ENCODE measurements around the gene DGCR6. TPM values are rescaled to one million over a fixed set of nuclear protein-coding genes. Genes with fewer than 3 reads are reported as not detected.
"Not testable (repeated sequence)": the region's sequence is repeated elsewhere in the genome, so short reads cannot be mapped to it uniquely, and the experiment has no call there.

Gene DGCR6
- total RNA-seq, 1 experiment from 2014 or later, result 1.8 TPM

DNA sequence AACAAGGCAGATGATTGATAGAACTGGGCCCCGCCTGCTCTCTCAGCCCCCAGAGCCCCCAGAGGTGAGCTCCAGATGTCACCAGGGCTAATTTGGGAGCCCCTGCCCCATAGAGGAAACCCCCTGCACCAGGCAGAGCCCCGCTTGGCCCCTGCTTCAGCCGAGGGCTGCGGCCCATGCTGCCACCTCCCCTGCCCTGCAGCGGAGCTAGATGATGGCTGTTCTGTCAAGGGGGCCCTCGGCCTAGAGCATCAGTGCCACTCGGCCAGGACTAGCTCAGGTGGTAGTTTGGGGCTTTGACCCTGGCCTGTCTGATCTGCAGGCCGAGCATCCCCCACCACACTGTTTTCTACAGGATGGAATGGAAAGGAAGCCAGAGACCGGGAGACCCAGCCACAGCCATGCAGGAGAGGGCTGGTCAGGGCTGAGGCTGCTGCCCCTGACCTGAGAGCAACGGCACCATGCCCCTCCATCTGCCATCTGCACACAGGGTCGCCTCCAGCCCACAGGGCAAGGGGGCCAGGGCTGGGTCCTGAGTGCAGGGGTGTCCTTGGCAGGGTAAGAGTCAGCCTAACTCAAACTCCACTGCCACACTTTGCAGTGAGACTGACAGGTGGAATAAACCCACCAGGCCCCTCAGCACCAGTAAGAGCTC lies 54.2 kb downstream of the DGCR6 start:
- not testable (repeated sequence) for H3K36me3 Mint-ChIP-seq (ENCODE audit: insufficient read depth in 1 of 3, low read depth in 3 of 3); H3K14ac ChIP-seq (ENCODE audit: insufficient read depth, low read length)
- no CpG with 5 or more reads among the region's 11 CpGs for WGBS (ENCODE audit: extremely low coverage, insufficient read length, low lambda C conversion rate)

DNA sequence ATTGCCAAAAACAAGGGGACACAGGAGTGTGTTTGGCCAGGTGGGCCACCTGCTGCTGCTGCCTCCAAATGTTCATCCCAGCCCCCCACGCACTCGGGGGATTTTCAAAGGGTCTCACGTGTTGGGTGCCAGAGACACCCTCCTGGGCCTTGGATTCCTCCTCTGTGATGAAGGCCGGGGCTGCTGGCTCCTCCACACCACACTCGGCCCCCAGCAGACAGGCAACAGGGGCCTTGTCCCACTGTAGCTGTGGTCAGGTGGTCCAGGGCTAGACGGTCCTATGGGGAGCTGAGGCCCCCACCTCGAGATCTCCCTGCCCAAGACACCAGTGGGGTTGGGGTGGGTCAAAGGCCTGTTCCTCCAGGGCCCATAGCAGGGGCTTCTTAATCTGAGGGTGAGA lies 55.1 kb downstream of the DGCR6 start:
- H3K36me3 Mint-ChIP-seq (ENCODE audit: insufficient read depth in 1 of 3, low read depth in 3 of 3); H3K79me1 ChIP-seq (ENCODE audit: insufficient read depth, low read depth, low read length, poor library complexity, severe bottlenecking); H4K91ac ChIP-seq (ENCODE audit: insufficient read length, low read depth, low read length); H2BK15ac ChIP-seq (ENCODE audit: low read depth, low read length); H4K20me1 ChIP-seq (ENCODE audit: control insufficient read depth, insufficient read depth, insufficient read length); H3T11ph ChIP-seq (ENCODE audit: low read length); H4K5ac ChIP-seq (ENCODE audit: insufficient read length, low read depth, low read length); H2BK20ac ChIP-seq (ENCODE audit: low read depth, low read length, poor library complexity, severe bottlenecking); H2AFZ ChIP-seq (ENCODE audit: low read length); H3K56ac ChIP-seq (ENCODE audit: insufficient read length, low read depth, low read length); H3K4me3 Mint-ChIP-seq; H3K9me3 ChIP-seq (ENCODE audit: control insufficient read depth, low read depth, low read length); DNase-seq; H3K4ac ChIP-seq (ENCODE audit: low read depth, low read length); H2BK120ac ChIP-seq (ENCODE audit: low read depth, low read length, poor library complexity, severe bottlenecking); H3K27ac ChIP-seq (ENCODE audit: insufficient read length, low read depth, low read length); H2AK5ac ChIP-seq (ENCODE audit: insufficient read length, low read length); H3K23me2 ChIP-seq (ENCODE audit: insufficient read length, low read depth, low read length, poor library complexity, severe bottlenecking); H3K9ac ChIP-seq (ENCODE audit: extremely low read depth, insufficient read length, low read length); H3K18ac ChIP-seq (ENCODE audit: insufficient read length, low read depth, low read length); H3K27me3 ChIP-seq (ENCODE audit: insufficient read depth, low read length); H3K4me2 ChIP-seq (ENCODE audit: insufficient read depth, insufficient read length, low read length); H3K9me3 Mint-ChIP-seq; H2BK12ac ChIP-seq (ENCODE audit: insufficient read length, low read depth, low read length); H3K27me3 Mint-ChIP-seq (ENCODE audit: low read depth); H3K79me2 ChIP-seq (ENCODE audit: insufficient read depth, low read length); H4K8ac ChIP-seq (replicated peaks; ENCODE audit: insufficient read length, low read depth, low read length); H2BK5ac ChIP-seq (ENCODE audit: insufficient read length, low read length); H3K4me1 ChIP-seq (ENCODE audit: insufficient read depth, low read length); H3K23ac ChIP-seq (ENCODE audit: insufficient read length, low read depth, low read length); H3K14ac ChIP-seq (ENCODE audit: insufficient read depth, low read length): not testable (repeated sequence)
- H3K27ac Mint-ChIP-seq, result peak overlapping the region in 1 of 3 experiments; percentile 52; a peak in 1 of 7 replicates
- H3K4me1 Mint-ChIP-seq, result peaks cover 7 to 14% of the 10 kb centered on the region in 2 experiments
- no CpG with 5 or more reads among the region's 7 CpGs for WGBS (ENCODE audit: extremely low coverage, insufficient read length, low lambda C conversion rate)

More for the DNA sequence above, 54.2 kb downstream of the DGCR6 start:
- peaks cover 7 to 14% of the 10 kb centered on the region in 2 experiments for H3K4me1 Mint-ChIP-seq
- H2BK5ac ChIP-seq (ENCODE audit: insufficient read length, low read length); H3K79me1 ChIP-seq (ENCODE audit: insufficient read depth, low read depth, low read length, poor library complexity, severe bottlenecking); H3K4me1 ChIP-seq (ENCODE audit: insufficient read depth, low read length); H3K23ac ChIP-seq (ENCODE audit: insufficient read length, low read depth, low read length); H3K4ac ChIP-seq (ENCODE audit: low read depth, low read length); H3K79me2 ChIP-seq (ENCODE audit: insufficient read depth, low read length); H3K23me2 ChIP-seq (ENCODE audit: insufficient read length, low read depth, low read length, poor library complexity, severe bottlenecking); H3K27me3 Mint-ChIP-seq (ENCODE audit: low read depth); H3K4me2 ChIP-seq (ENCODE audit: insufficient read depth, insufficient read length, low read length); H3K4me3 Mint-ChIP-seq; H3K27ac Mint-ChIP-seq; H4K8ac ChIP-seq (replicated peaks; ENCODE audit: insufficient read length, low read depth, low read length); H2BK12ac ChIP-seq (ENCODE audit: insufficient read length, low read depth, low read length); H2AK5ac ChIP-seq (ENCODE audit: insufficient read length, low read length); H4K20me1 ChIP-seq (ENCODE audit: control insufficient read depth, insufficient read depth, insufficient read length); H3T11ph ChIP-seq (ENCODE audit: low read length); H2AFZ ChIP-seq (ENCODE audit: low read length); H3K27me3 ChIP-seq (ENCODE audit: insufficient read depth, low read length); H3K9me3 ChIP-seq (ENCODE audit: control insufficient read depth, low read depth, low read length); H3K56ac ChIP-seq (ENCODE audit: insufficient read length, low read depth, low read length); H3K18ac ChIP-seq (ENCODE audit: insufficient read length, low read depth, low read length); H2BK15ac ChIP-seq (ENCODE audit: low read depth, low read length); H3K9ac ChIP-seq (ENCODE audit: extremely low read depth, insufficient read length, low read length); H4K91ac ChIP-seq (ENCODE audit: insufficient read length, low read depth, low read length); H3K27ac ChIP-seq (ENCODE audit: insufficient read length, low read depth, low read length); H4K5ac ChIP-seq (ENCODE audit: insufficient read length, low read depth, low read length); H3K9me3 Mint-ChIP-seq; H2BK20ac ChIP-seq (ENCODE audit: low read depth, low read length, poor library complexity, severe bottlenecking); DNase-seq; H2BK120ac ChIP-seq (ENCODE audit: low read depth, low read length, poor library complexity, severe bottlenecking): not testable (repeated sequence)
